ENCODE measurements around the gene CDYL2.
"Not testable (repeated sequence)": the region's sequence is repeated elsewhere in the genome, so short reads cannot be mapped to it uniquely, and the experiment has no call there.

CDYL2 gene

DNA sequence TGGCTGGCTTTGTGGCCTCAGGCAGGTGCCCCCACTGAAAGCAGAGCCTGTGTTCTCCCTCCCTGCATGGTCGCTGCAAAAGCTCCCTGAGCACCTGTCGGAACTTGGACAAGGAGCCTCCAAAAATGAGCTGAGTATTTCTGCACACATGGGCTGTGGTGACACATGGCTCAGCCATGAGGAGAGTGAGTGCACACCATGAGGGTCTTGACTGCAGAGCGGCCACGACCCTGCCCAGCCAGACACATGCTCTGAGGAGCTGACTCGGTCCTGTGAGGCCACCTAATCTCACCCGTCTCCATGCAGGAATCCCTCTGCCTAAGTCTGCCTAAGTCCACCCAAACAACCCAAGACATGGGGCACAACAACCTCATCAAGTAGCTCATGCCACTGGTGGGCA lies 134.7 kb downstream of the CDYL2 start:
- no peak for DNase-seq (ENCODE audit: low spot score)

DNA sequence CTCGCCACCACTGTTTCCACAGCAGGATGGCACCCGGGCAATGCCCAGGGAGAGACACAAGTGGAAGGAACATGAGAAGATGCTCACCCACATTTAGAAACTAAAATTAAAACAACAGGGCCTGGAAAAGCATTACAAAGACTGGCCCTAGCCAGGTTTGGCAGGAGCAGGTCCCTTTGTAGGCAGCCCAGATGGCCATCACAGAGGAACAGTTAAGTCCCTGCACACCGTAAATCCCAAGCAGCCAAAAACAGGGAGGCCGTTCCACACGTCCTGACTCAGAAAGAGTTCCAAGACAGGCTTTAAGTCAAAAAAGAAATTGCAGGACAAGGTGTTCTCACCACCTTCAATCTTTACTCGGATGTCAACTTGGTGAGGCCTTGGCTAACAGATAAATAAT lies 136.5 kb downstream of the CDYL2 start:
- no peak for DNase-seq (ENCODE audit: low spot score)

DNA sequence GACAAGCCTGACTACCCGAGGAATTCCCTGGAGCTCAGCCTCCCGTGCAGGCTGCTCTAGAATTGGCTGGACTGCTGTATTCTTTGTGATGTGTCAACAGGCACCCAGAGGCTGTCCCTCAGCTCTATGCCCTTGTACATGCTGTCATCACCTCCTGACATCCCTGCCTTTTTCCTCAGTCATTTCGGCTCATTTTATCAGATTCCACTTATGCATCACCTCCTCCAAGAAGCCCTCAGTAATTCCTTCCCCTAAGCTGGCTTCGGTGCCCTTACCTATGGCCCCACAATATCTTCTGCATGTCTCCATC lies 137.2 kb downstream of the CDYL2 start:
- no peak for DNase-seq (ENCODE audit: low spot score)

DNA sequence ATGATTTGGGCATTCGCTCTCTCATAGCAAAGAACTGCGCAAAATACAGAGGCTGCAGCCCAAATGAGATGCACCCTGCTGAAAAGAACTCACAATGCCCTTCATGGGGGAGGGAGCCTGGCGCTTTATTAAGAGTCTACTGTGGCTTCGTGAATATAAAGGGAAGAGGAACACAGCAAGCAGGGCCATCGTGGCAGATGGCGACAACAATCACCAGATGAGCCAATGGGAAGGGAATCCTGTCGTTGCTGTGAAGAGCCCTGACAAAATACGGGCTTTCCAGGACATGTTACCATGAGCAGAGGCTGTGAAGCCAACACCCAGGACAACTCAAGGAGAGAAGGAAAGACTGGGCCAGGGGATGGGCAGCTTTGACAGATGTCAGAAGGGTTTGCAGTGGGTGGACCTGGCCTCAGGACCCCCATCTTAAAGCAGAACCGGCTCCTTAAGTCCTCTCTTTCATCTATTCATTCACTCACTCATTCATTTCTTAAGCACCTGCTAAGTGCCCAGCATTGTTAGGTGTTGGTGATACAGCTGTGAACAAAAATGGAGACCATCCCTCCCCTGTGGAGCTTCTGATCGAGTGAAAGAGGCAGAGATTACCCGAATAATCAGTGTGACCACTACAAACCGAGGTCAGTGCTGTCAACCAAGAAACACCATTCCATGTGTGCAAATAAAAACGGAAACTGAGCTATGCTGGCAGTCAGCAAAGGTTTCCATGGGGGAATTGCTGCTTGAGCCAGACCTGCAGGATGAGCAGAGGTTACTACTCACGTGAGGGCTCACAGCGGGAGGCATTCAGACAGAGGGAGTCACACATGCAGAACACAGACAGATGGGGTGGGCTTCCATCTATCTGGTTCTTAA lies 137.8 kb downstream of the CDYL2 start:
- DNase-seq (ENCODE audit: low spot score), result no peak

DNA sequence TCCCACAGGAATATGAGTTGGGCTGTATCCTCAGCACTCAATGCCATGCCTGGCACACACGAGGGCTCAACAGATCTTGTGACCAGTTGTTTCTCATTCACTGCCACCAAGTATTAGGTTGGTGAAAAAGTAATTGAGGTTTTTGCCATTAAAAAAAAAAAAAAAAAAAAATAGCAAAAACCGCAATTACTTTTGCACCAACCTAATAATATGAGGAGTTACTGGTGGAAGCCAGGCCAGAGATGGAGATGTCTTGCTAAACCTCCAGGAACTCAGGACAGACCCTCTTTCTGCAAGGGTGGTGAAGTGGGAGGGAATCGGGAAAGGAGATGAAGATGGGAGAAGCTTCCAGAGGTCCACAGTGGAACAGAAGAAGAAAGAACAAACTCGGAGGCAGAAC lies 139.0 kb downstream of the CDYL2 start:
- no peak for DNase-seq (ENCODE audit: low spot score)

DNA sequence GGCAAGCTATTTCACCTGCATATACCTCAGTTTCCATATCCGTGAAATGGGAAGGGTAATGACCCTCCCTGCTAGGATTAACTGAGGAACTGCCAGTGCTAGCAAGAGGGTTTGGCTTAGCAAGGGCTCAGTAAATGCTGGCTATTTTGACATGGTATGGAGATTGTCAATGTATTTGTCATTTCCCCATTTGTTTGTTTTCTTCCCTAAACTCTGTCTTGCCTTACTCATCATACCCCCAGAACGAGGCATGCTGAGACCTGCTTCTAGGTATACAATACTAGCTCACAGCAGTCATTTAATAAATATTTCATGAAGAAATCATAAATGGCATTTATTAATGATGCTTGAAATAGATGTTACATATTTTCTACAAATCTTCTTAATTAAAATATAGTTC lies 139.6 kb downstream of the CDYL2 start:
- no peak for DNase-seq (ENCODE audit: low spot score)

DNA sequence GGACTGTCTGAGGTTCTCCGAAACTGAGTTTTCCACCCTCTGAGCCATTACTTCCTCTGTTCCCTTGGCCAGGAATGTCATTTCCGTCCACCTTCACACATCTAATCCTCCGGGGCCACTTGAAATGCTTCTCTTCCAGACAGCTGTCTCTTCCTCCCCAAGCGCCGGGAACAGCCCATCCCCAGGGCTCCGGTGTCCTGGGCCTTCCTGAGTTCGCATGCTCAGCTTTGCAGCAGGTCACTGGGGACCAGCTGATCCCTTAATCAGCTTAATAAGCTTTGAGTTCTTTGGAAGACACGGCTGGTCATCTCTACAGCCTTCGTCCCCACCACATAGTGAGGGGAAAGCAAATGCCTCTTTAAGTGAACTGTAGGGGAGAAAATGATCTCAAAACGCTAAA lies 140.2 kb downstream of the CDYL2 start:
- DNase-seq (ENCODE audit: low spot score), result no peak

DNA sequence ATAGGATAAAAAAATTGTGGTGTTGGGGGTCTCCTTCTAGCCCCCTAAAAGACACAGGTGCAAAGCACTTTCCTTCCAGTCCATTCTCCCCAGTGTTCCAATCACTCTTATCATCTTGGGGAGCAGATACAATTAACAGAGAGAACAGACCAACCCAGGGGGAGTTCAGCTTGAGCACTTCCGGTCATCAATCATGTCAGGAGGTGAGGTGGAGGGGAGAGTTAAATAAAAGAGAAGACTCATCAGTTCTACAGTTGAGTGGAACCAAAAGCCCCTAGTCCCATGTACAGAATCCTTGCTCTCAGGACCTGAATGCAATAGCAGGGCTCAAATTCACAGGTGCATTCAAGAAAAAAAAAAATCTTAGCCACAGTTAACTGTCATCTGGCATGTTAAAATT lies 141.3 kb downstream of the CDYL2 start:
- no peak for DNase-seq (ENCODE audit: low spot score)

DNA sequence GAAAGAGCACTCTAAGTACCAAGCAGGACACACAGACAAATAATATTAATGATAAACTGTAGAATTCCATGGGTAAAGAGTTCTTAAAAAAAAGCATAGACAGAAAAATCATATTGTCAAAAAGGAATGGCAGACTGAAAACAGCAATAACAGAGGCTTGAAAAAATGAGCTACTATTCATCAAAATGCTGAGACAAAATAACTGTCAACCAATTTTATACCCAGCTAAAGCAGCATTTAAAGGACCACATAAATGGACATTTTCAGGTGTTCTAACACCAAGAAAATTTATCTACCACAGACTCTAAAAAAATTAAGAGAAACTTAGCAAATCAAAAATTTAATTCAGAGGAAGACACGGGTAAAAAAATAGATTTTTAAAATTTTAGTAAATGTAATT lies 144.5 kb downstream of the CDYL2 start:
- DNase-seq (ENCODE audit: low spot score), result no peak

DNA sequence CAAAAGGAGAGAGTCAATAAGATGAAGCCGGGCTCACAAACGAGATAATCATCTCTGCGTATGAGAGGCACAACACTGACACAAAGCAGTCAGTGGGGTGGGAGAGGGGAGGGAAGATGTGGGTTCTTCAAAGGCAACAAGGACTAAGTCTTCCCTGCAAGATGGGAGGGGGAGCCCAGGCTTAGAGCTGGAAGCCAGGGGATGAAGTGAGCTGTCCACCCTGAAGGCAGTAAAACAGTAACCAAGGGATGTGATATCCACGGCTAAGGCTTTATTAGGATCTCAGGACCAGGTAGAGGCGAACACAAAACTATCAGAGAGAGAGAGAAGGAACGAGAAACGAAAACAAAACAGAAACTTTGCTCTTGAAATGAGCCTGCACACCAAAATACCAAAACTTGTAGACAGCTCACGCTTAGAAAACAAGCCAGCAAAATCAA lies 147.7 kb downstream of the CDYL2 start:
- DNase-seq (ENCODE audit: low spot score), result no peak

DNA sequence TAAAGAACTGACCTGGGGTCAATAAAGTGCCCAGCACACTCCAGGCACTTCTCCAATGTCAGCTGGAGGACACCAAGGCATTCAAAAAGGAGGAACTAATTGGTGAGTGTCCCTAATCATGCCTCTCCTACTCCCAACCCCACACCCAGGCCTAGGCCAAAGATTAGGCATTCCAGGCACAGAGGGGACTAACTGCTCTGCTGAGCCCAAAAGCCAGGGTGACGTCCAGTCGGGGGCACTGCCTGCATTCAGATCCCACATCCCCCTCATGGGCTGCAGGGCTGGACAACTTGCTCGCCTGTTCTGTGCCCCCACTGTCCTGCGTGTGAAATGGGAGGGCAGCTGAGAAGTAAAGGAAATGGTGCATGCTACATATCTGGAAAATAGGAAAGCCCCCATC lies 148.2 kb downstream of the CDYL2 start:
- DNase-seq (ENCODE audit: low spot score), result no peak

DNA sequence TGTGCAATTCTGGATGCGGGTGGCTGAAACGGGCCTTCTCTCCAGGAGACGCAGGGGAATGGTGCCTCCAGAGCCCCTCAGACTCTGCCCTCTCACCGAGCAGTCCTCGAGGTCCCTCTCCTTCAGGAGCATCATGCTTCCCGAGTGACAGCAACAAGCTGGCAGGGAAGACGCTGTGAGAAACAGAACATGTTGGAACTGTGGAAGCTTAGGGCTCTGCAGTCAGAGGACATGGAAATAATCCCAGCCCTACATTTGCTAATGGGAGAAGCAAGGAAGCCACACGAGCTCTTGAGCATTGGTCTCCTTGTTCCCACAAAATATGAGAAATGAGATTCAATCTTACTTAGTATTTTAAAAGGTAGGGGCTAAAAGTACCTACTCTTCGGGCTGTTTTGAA lies 148.6 kb downstream of the CDYL2 start:
- DNase-seq (ENCODE audit: low spot score), result no peak

DNA sequence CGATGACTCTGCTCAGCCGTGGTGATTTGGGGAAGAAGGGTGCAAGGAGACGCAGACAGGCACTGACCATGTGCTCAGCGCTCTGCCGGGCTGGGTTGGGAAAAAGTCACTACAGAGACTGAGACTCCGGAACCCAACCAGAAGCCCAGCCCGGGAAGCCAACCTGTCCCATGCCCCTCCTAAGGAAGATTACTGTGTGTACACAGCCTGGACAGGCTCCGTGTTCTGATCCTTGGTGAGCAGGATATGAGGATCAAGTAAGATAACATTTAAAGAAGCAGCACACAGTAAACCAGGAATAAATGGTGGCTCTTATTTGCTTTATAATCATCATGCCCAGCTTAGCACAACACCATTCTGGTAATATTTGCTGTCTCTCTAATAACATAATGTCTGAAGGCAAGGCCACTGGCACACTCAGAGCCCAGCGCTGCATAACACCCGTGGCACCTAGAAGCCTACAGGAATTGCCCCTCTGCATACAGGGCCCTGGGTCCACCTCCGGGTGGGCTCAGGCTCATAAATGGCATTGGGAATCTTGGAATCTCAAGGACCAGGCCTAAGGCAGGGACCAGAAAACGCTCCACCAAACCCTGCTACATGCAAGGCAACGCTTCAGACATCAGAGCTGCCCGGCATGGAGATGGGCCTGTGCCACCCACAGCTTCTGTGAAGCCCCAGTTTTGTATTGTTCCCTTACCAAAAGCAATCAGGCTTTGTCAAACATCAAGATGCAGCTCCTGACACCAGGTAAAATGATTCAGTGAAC lies 150.1 kb downstream of the CDYL2 start:
- DNase-seq (ENCODE audit: low spot score), result no peak

DNA sequence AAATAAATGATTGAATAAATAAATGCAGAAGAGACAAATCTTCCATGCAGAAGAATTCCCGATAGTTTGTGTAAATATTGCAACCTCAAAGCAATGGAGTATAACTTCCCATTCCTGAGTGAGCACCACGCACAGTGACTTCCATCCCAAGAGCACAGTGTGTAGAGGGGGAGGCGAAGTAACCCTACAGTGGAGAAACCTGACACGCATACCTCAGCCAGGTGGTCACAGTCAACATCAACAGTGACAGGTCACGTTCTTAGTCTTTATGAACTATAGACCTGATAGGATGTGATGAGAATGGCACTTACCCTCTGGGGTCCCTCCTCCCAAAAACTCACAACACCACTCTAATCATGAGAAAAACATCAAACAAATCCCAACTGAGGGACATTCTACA lies 152.0 kb downstream of the CDYL2 start:
- no peak for DNase-seq (ENCODE audit: low spot score)

DNA sequence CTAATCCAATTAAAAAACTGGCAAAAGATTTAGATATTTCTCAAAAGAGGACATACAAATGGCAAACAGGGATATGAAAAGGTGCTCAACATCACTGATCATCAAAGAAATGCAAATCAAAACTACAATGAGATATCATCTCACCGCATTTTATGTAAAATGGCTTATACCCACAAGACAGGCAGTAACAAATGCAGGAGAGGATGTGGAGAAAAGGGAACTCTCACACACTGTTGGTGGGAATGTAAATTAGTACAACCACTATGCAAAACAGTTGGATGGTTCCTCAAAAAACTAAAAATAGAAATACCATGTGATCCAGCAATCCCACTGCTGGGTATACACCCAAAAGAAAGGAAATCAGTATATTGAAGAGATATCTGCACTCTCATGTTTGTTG lies 154.1 kb downstream of the CDYL2 start:
- DNase-seq (ENCODE audit: low spot score), result not testable (repeated sequence)

DNA sequence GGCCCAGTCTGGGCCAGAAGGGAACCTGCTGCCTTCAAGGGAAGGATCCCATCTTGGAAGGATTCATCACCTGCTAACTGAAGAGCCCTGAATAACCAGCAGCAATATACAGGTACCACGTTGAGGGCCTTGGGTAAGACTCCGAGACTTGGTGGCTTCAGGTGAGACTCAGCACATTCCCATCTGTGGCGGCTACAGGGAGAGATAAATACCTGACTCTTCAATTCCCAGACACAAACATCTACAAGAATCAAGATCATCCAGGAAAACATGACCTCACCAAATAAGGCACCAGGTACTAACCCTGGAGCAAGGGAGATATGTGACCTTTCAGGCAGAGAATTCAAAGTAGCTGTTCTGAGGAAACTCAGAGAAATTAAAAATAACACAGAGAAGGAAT lies 164.1 kb downstream of the CDYL2 start:
- DNase-seq (ENCODE audit: low spot score), result no peak

DNA sequence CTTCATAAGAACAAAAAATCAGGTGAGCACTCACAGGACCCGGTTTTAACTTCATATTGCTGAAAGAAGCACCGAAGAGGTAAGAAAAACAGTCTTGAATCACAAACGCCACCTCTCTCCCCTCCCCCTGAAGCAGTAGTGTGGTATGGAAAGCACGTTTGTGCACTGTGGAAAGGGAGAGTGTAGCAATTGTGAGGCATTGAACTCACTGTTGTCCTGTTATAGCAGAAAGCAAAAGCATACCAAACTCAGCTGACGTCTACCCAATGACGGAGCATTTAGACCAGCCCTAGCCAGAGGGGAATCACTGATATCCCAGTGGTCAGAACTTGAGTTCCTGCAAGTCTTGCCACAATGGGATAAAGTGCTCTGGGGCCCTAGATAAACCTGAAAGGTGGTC lies 164.8 kb downstream of the CDYL2 start:
- no peak for DNase-seq (ENCODE audit: low spot score)

DNA sequence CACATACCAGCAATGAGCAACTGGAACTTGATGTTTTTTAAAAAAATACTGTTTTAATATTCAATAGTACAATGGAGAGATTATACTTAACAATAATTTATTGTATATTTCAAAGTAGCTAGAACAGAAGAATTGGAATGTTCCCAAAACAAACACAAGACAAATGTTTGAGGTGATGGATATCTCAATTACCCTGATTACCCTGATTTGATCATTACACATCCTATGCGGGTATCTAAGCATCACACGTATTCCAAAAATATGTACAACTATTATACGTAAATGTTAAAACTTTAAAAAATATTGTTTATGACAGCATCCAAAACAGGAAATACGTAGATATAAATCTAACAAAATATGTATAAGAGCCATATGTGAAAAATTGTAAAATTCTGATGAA lies 166.8 kb downstream of the CDYL2 start:
- no peak for DNase-seq (ENCODE audit: low spot score)

DNA sequence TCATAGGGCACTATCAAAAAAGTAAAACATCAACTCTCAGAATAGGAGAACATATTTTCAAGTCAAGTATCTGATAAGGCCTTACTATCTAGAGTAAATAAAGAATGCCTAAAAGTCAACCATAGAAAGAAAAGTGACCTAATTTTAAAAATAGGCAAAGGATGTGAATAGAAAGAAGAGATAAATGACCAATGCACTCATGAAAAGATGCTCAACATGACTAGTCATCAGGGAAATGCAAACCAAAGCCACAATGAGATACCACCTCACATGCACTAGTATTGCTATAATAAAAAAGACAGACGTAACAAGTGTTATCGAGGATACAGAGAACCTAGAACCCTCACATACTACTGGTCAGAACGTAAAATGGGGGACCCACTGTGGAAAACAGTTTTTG lies 172.8 kb downstream of the CDYL2 start:
- no peak for DNase-seq (ENCODE audit: low spot score)

DNA sequence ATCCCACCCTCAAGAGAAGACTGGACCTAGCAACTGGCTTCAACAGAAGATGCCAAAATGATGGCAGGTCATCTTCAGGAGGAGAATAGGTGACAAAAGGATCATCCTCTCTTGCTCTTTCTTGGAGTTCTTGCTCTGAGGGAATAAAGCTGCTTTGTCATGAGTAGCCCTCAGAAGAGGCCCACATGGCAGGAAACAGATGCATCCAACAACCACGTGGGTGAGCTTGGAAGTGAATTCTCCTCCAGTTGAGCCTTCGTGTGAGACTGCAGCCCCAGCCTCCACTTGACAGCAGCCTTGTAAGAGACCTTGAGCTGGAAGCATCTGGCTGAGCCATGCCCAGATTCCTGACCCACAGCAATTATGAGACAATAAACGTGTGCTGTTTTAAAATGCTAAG lies 176.1 kb downstream of the CDYL2 start:
- no peak for DNase-seq (ENCODE audit: low spot score)

DNA sequence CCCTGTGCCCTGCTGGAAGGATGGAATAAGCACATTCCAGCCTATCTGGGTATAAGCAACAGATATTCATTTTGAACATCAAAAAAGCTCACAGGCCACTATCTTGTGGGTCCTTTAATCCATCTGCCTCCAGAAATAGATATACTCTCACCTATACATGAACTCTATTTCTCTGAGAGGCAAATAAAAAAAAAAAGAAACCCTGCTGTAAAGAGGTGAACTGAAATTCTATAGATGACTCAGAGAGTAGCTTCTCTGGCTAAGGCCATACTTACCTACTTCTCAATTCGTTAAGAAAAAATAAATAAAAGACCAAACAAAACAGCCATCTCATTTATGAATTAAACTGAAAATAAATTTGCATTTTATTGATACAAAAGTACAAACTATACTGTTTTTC lies 177.3 kb downstream of the CDYL2 start:
- no peak for DNase-seq (ENCODE audit: low spot score)

DNA sequence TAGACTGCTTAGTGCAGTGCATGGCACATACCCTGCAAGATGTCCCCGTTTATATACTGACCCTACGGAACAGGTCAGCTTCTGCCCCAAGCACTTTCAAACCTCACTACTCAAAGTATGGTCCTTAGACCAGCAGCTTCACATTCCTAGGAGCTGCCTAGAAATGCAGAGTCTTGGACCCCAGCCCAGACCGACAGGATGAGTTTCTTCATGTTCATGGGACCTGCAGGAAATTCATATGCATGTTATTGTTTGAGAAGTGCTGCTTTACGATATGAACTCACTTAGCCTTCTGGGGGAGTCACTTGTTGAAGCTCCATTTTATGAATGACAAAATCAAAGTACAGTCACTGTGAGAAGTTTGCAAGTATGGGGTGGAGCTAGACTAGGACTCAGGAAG lies 181.0 kb downstream of the CDYL2 start:
- DNase-seq (ENCODE audit: low spot score), result no peak

DNA sequence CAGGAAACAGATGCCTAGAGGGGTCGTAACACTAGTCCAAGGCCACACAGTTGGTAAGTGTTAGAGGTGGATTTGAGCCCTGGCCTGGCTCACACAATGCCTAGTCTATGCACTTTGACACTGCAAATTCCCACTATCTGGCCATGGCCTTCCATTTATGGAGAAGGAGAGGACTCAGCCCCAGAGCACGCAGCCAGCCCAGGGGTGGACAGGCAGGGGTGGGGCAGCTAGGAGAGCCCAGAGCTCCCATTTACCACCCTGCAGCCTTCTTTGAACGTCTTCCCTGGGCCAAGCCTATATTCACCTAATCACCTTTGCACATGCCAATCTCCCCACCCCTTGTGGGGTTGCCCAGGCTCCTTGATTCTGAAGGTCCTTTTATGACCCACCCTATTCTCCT lies 182.4 kb downstream of the CDYL2 start:
- DNase-seq (ENCODE audit: low spot score), result no peak

Data from AG08396 (cell line).